Measurements from ENCODE around the gene SSBP4. TPM values are rescaled to one million over a fixed set of nuclear protein-coding genes. Genes with fewer than 3 reads are reported as not detected.

SSBP4 gene
- total and polyA plus RNA-seq, 9 of the 15 experiments (the other 6 are each of a cell fraction or from before 2014, with no cell fraction given): 1.1 to 189 (median 39.0) TPM

DNA sequence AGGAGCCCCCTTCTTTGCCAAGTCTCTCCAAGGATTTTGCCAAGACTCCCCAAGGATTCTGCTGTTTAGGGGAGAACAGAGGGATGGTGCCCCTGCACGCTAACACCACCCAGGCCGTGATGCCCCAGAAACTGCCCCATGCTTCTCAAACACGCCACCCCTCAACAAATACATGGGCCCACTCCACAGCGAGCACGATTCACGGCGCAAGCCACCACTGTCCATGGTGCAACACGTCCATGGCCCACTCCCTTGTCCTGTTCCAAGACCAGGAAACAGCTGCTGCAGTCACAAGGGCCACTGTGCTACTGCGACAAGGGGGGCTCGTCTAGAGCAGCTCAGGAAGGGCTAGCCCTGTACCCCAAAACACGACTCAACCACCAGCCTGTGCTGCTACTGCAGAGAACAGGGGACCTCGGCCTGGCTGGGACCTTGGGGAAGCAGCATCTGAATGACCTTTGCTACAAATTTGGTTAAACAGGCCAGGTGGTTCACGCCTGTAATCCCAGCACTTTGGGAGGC lies 55.2 kb downstream of the SSBP4 start (continued):
- TF ChIP-seq, protein P1, sequence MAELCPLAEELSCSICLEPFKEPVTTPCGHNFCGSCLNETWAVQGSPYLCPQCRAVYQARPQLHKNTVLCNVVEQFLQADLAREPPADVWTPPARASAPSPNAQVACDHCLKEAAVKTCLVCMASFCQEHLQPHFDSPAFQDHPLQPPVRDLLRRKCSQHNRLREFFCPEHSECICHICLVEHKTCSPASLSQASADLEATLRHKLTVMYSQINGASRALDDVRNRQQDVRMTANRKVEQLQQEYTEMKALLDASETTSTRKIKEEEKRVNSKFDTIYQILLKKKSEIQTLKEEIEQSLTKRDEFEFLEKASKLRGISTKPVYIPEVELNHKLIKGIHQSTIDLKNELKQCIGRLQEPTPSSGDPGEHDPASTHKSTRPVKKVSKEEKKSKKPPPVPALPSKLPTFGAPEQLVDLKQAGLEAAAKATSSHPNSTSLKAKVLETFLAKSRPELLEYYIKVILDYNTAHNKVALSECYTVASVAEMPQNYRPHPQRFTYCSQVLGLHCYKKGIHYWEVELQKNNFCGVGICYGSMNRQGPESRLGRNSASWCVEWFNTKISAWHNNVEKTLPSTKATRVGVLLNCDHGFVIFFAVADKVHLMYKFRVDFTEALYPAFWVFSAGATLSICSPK (IDR thresholded peaks at IDR 0.05; ENCODE audit: borderline replicate concordance): no peak
- TF ChIP-seq, protein P2, sequence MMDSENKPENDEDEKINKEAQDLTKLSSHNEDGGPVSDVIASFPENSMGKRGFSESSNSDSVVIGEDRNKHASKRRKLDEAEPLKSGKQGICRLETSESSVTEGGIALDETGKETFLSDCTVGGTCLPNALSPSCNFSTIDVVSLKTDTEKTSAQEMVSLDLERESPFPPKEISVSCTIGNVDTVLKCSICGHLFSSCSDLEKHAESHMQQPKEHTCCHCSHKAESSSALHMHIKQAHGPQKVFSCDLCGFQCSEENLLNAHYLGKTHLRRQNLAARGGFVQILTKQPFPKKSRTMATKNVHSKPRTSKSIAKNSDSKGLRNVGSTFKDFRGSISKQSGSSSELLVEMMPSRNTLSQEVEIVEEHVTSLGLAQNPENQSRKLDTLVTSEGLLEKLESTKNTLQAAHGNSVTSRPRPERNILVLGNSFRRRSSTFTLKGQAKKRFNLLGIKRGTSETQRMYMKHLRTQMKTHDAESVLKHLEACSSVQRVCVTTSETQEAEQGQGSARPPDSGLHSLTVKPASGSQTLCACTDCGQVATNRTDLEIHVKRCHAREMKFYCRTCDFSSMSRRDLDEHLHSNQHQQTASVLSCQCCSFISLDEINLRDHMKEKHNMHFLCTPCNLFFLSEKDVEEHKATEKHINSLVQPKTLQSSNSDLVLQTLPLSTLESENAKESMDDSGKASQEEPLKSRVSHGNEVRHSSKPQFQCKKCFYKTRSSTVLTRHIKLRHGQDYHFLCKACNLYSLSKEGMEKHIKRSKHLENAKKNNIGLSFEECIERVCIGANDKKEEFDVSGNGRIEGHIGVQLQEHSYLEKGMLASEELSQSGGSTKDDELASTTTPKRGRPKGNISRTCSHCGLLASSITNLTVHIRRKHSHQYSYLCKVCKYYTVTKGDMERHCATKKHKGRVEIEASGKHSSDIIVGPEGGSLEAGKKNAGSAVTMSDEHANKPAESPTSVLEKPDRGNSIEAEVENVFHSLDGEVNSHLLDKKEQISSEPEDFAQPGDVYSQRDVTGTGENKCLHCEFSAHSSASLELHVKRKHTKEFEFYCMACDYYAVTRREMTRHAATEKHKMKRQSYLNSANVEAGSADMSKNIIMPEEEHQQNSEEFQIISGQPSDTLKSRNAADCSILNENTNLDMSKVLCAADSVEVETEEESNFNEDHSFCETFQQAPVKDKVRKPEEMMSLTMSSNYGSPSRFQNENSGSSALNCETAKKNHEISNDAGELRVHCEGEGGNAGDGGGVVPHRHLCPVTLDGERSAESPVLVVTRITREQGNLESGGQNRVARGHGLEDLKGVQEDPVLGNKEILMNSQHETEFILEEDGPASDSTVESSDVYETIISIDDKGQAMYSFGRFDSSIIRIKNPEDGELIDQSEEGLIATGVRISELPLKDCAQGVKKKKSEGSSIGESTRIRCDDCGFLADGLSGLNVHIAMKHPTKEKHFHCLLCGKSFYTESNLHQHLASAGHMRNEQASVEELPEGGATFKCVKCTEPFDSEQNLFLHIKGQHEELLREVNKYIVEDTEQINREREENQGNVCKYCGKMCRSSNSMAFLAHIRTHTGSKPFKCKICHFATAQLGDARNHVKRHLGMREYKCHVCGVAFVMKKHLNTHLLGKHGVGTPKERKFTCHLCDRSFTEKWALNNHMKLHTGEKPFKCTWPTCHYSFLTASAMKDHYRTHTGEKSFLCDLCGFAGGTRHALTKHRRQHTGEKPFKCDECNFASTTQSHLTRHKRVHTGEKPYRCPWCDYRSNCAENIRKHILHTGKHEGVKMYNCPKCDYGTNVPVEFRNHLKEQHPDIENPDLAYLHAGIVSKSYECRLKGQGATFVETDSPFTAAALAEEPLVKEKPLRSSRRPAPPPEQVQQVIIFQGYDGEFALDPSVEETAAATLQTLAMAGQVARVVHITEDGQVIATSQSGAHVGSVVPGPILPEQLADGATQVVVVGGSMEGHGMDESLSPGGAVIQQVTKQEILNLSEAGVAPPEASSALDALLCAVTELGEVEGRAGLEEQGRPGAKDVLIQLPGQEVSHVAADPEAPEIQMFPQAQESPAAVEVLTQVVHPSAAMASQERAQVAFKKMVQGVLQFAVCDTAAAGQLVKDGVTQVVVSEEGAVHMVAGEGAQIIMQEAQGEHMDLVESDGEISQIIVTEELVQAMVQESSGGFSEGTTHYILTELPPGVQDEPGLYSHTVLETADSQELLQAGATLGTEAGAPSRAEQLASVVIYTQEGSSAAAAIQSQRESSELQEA (IDR thresholded peaks at IDR 0.05; ENCODE audit: low read depth): no peak
- TF ChIP-seq CEBPG (CRISPR knock-in tag; IDR thresholded peaks at IDR 0.05) (no peak), CEBPG (tag; conservative IDR thresholded peaks at IDR 0.05 in 1 of 2, IDR thresholded peaks at IDR 0.05 in 1 of 2) (no peak), ZFPM2 (CRISPR knock-in tag; IDR thresholded peaks at IDR 0.05) (no peak)

Measured in K562 (cell line).